GM12875 (cell line): ENCODE measurements around the gene F7.

Source experiments
- H3K4me3 ChIP-seq: one replicate; pipeline ENCODE4 v1.5.1; 2011; ENCODE audit warnings: low read depth, low read length, control low read depth
- TF ChIP-seq, protein P1 (sequence below): IDR thresholded peaks from 2 replicates; pipeline ENCODE4 v1.5.1; 2011; ENCODE audit warnings: low read depth, mild to moderate bottlenecking, control low read depth, inconsistent platforms, low read length, moderate library complexity, borderline replicate concordance; ENCODE audit not compliant: insufficient read depth

F7 gene

DNA sequence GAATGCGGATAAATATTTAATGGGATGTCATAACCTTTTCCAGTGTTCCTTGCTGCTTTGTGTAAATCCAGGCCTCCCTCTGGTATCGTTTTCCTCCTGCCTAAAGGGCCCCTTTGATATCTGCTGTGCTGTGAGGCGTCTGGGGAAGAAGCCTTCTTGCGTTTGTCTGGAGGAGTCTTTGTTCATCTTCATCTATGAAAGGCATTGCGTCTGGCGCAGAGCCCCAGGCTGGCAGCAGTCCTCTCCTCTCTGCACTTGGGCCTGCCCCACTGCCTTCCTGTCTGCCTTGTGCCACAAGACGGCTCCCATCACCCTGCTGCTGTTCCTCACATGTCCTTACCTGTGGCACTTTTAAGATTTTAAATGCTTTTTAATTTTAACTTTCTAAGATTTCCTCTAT, 62.6 kb downstream of the F7 start:
- H3K4me3 ChIP-seq: no peak overlapping the region
- TF ChIP-seq, protein P1, sequence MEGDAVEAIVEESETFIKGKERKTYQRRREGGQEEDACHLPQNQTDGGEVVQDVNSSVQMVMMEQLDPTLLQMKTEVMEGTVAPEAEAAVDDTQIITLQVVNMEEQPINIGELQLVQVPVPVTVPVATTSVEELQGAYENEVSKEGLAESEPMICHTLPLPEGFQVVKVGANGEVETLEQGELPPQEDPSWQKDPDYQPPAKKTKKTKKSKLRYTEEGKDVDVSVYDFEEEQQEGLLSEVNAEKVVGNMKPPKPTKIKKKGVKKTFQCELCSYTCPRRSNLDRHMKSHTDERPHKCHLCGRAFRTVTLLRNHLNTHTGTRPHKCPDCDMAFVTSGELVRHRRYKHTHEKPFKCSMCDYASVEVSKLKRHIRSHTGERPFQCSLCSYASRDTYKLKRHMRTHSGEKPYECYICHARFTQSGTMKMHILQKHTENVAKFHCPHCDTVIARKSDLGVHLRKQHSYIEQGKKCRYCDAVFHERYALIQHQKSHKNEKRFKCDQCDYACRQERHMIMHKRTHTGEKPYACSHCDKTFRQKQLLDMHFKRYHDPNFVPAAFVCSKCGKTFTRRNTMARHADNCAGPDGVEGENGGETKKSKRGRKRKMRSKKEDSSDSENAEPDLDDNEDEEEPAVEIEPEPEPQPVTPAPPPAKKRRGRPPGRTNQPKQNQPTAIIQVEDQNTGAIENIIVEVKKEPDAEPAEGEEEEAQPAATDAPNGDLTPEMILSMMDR: no peak

- no peak overlapping the region for H3K4me3 ChIP-seq
- TF ChIP-seq, protein P1: no peak
Observed at GRCh38 chr13:113169277-113170272, 64.0 kb downstream of the F7 start.
